Measurements from ENCODE around the gene PTPRA.
"Not testable (repeated sequence)": the region's sequence is repeated elsewhere in the genome, so short reads cannot be mapped to it uniquely, and the experiment has no call there.

The PTPRA gene

GRCh38 chr20:3010985-3011723 is 137.9 kb downstream of the PTPRA start:
- DNase-seq, result no peak

- DNase-seq, result no peak
Measured at GRCh38 chr20:3011752-3012151, 138.5 kb downstream of the PTPRA start.

- no peak for DNase-seq
Measured at GRCh38 chr20:3013771-3014170, 140.5 kb downstream of the PTPRA start.

GRCh38 chr20:3014179-3014578 is 140.9 kb downstream of the PTPRA start:
- DNase-seq, result no peak

- no peak for DNase-seq
Measured at GRCh38 chr20:3014662-3015061, 141.4 kb downstream of the PTPRA start.

GRCh38 chr20:3015302-3015701 is 142.0 kb downstream of the PTPRA start:
- not testable (repeated sequence) for DNase-seq

GRCh38 chr20:3021327-3021726 is 148.0 kb downstream of the PTPRA start:
- DNase-seq, result no peak

- no peak for DNase-seq
Measured at GRCh38 chr20:3021777-3022176, 148.5 kb downstream of the PTPRA start.

- not testable (repeated sequence) for DNase-seq
Measured at GRCh38 chr20:3022559-3023490, 149.5 kb downstream of the PTPRA start.

GRCh38 chr20:3027987-3028386 is 154.7 kb downstream of the PTPRA start:
- DNase-seq, result no peak

- no peak for DNase-seq
Measured at GRCh38 chr20:3031524-3032147, 158.4 kb downstream of the PTPRA start.

- no peak for DNase-seq
Measured at GRCh38 chr20:3032624-3033023, 159.3 kb downstream of the PTPRA start.

GRCh38 chr20:3037654-3038053 is 164.4 kb downstream of the PTPRA start:
- DNase-seq, result no peak

GRCh38 chr20:3038454-3038853 is 165.2 kb downstream of the PTPRA start:
- no peak for DNase-seq

- DNase-seq, result no peak
Measured at GRCh38 chr20:3039426-3039825, 166.1 kb downstream of the PTPRA start.

GRCh38 chr20:3040086-3040485 is 166.8 kb downstream of the PTPRA start:
- no peak for DNase-seq

- DNase-seq, result no peak
Measured at GRCh38 chr20:3041854-3042409, 168.7 kb downstream of the PTPRA start.

GRCh38 chr20:3042625-3043024 is 169.3 kb downstream of the PTPRA start:
- DNase-seq, result no peak

- DNase-seq, result no peak
Measured at GRCh38 chr20:3043322-3043721, 170.0 kb downstream of the PTPRA start, which contains the start of gene GNRH2. TSS of gene GNRH2 (plus strand) at chr20:3043622. CDS start at chr20:3044415, 793 bp downstream.

GRCh38 chr20:3044336-3044965 is 171.2 kb downstream of the PTPRA start:
- no peak for DNase-seq

GRCh38 chr20:3045042-3045815 is 171.9 kb downstream of the PTPRA start:
- peak; percentile 64 for DNase-seq

Measured in CD4-positive, alpha-beta T cell treated with Interleukin-17A for 1 hour (primary cell).